AG04449 (cell line): ENCODE data around the gene NCOA1.
"Not testable (repeated sequence)": the region's sequence is repeated elsewhere in the genome, so short reads cannot be mapped to it uniquely, and the experiment has no call there.

Experiments used
- CTCF ChIA-PET: fragments of 350-600 bp; formaldehyde crosslinking; extraction: SDS; loops from one replicate; lab custom pipeline; 2021; ENCODE audit warnings: antibody characterized with exemption; lab: Yijun Ruan, JAX
- POLR2A ChIA-PET: fragments of 400-600, 350-600 bp; formaldehyde crosslinking; extraction: SDS; loops from one replicate; lab custom pipeline; 2020; ENCODE audit warnings: antibody characterized with exemption, inconsistent platforms; lab: Yijun Ruan, JAX
- DNase-seq: peaks from one replicate; pipeline ENCODE4 v3.0.0-alpha.2; 2010; ENCODE audit warnings: low read depth, low spot score
- H3K4me3 ChIP-seq: 2 replicates; pipeline ENCODE4 v1.5.1; 2011; ENCODE audit warnings: low read depth, mild to moderate bottlenecking, control low read depth, low read length
- CTCF ChIP-seq: IDR thresholded peaks from one replicate; pipeline ENCODE4 v1.5.1; 2011; ENCODE audit warnings: mild to moderate bottlenecking, moderate library complexity, low read length, control low read depth, inconsistent platforms; ENCODE audit not compliant: insufficient read depth; ENCODE audit errors: missing control alignments

NCOA1 gene

GRCh38 chr2:24541621-24542020, 50.6 kb downstream of the NCOA1 start:
- ChIA-PET POLR2A (no interaction called here), CTCF (no interaction called here)
- no peak for DNase-seq
- no peak for TF ChIP-seq CTCF
- H3K4me3 ChIP-seq = no peak overlapping the region

GRCh38 chr2:24542269-24542872, 51.3 kb downstream of the NCOA1 start:
- TF ChIP-seq CTCF = no peak
- CTCF ChIA-PET = no interaction called here
- no peak for DNase-seq
- POLR2A ChIA-PET = no interaction called here
- no peak overlapping the region for H3K4me3 ChIP-seq

- ChIA-PET CTCF (no interaction called here), POLR2A (no interaction called here)
- no peak for TF ChIP-seq CTCF
- H3K4me3 ChIP-seq = no peak overlapping the region
- DNase-seq = no peak
Measured at GRCh38 chr2:24543252-24543651, 52.2 kb downstream of the NCOA1 start.

GRCh38 chr2:24544456-24545115, 53.5 kb downstream of the NCOA1 start:
- ChIA-PET POLR2A (interaction anchor here (0.7 kb wide), 1 partner anchor 618 kb away, joined by 3 read pairs; the partner anchor contains the start of gene ATAD2B), CTCF (no interaction called here)
- TF ChIP-seq CTCF = no peak
- H3K4me3 ChIP-seq = no peak overlapping the region
- DNase-seq = no peak

GRCh38 chr2:24546669-24547068, 55.6 kb downstream of the NCOA1 start:
- H3K4me3 ChIP-seq = no peak overlapping the region
- TF ChIP-seq CTCF = no peak
- ChIA-PET POLR2A (no interaction called here), CTCF (no interaction called here)
- no peak for DNase-seq

- TF ChIP-seq CTCF = no peak
- no peak for DNase-seq
- H3K4me3 ChIP-seq = no peak overlapping the region
- CTCF ChIA-PET = no interaction called here
- POLR2A ChIA-PET = no interaction called here
Measured at GRCh38 chr2:24548058-24548457, 57.0 kb downstream of the NCOA1 start.

GRCh38 chr2:24550301-24550700, 59.2 kb downstream of the NCOA1 start:
- CTCF ChIA-PET = interaction anchor here (1.3 kb wide), 1 partner anchor 20 kb away, joined by 3 read pairs; no protein-coding TSS in a partner anchor
- H3K4me3 ChIP-seq, POLR2A ChIA-PET, DNase-seq: not testable (repeated sequence)
